Measurements from ENCODE around the gene TGM3. TPM values are rescaled to one million over a fixed set of nuclear protein-coding genes. Genes with fewer than 3 reads are reported as not detected.

The TGM3 gene
- total and polyA plus RNA-seq, 2 of the 4 experiments (the other 2 are of a cell fraction): not detected

- WGBS, 2 experiments (ENCODE audit: extremely low coverage in 2 of 2, insufficient read length in 1 of 2): no CpG with 5 or more reads among the region's 7 CpGs
- Histone ChIP-seq H4K8ac (ENCODE audit: low read depth in 2 of 2, low read length in 2 of 2) (no peak overlapping the region), H4K20me1 (ENCODE audit: insufficient read depth, low read length) (no peaks in the 10 kb centered on the region), H3K79me1 (ENCODE audit: low read depth in 1 of 2, low read length in 2 of 2) (no peaks in the 10 kb centered on the region), H3K56ac (ENCODE audit: extremely low read depth, insufficient read depth, low read length) (no peak overlapping the region), H4K91ac (ENCODE audit: insufficient read depth, low read depth, low read length) (no peak overlapping the region), H4K5ac (ENCODE audit: low read depth, low read length) (no peak overlapping the region), H3K27me3 (ENCODE audit: control insufficient read depth, insufficient read depth, low read length) (no peaks in the 10 kb centered on the region), H2AFZ (replicated peaks; ENCODE audit: low read length, poor library complexity) (no peak overlapping the region), H3K4me3 (ENCODE audit: insufficient read depth, low read depth, low read length) (no peak overlapping the region), H2AK5ac (ENCODE audit: low read depth, low read length) (no peak overlapping the region), H3K9me3 (ENCODE audit: control insufficient read depth, insufficient read depth, low read length) (no peaks in the 10 kb centered on the region), H3K23ac (ENCODE audit: low read depth, low read length) (no peak overlapping the region), H2BK120ac (ENCODE audit: low read depth, low read length) (no peak overlapping the region), H3K4me1 (ENCODE audit: control insufficient read depth, insufficient read depth, low read length) (no peaks in the 10 kb centered on the region), H2BK15ac (ENCODE audit: low read depth, low read length) (no peak overlapping the region), H3K36me3 (ENCODE audit: control insufficient read depth, insufficient read depth, low read length) (no peaks in the 10 kb centered on the region), H3K18ac (ENCODE audit: low read depth, low read length) (no peak overlapping the region), H3K27ac (ENCODE audit: insufficient read depth, low read length) (no peak overlapping the region), H3K14ac (replicated peaks; ENCODE audit: low read depth, low read length) (no peak overlapping the region), H3K4me2 (ENCODE audit: low read depth, low read length) (no peak overlapping the region), H2BK20ac (ENCODE audit: low read depth, low read length) (no peak overlapping the region), H3K4ac (ENCODE audit: low read depth, low read length) (no peak overlapping the region), H2BK5ac (ENCODE audit: low read depth, low read length, poor library complexity, severe bottlenecking) (no peak overlapping the region), H3K9me1 (ENCODE audit: insufficient read depth, low read length) (no peaks in the 10 kb centered on the region), H2AK9ac (replicated peaks; ENCODE audit: low read depth, low read length, poor library complexity) (no peak overlapping the region), H3K9ac (ENCODE audit: low read depth, low read length) (no peak overlapping the region)
- in situ Hi-C loops (cut with MboI; ENCODE audit: low sequenced_read_pairs): no loop called here
- no TSS peak for BruUV-seq (replicated peaks)
- POLR2A ChIA-PET (ENCODE audit: unreplicated experiment): no interaction called here
- dilution Hi-C loops (cut with HindIII; ENCODE audit: low sequenced_read_pairs, unreplicated experiment): no loop called here
- no peak for ATAC-seq (ENCODE audit: low read depth)
- no peak for DNase-seq
- CTCF ChIA-PET: no interaction called here
- TF ChIP-seq RAD21 (IDR thresholded peaks at IDR 0.05; ENCODE audit: low read length) (no peak), CEBPB (IDR thresholded peaks at IDR 0.05; ENCODE audit: low read depth, low read length) (no peak), CHD1 (IDR thresholded peaks at IDR 0.05; ENCODE audit: low read depth, low read length) (no peak), RCOR1 (IDR thresholded peaks at IDR 0.05; ENCODE audit: insufficient replicate concordance, low read length) (no peak), MAZ (IDR thresholded peaks at IDR 0.05; ENCODE audit: borderline replicate concordance, low read depth, low read length) (no peak), ELK1 (IDR thresholded peaks at IDR 0.05; ENCODE audit: borderline replicate concordance, low read depth, low read length) (no peak)
- intact Hi-C loops (cut with micrococcal nuclease): no loop called here
Observed at GRCh38 chr20:2378893-2379292, 83.1 kb downstream of the TGM3 start.
